Measurements from ENCODE around the gene TMTC1.

DNA sequence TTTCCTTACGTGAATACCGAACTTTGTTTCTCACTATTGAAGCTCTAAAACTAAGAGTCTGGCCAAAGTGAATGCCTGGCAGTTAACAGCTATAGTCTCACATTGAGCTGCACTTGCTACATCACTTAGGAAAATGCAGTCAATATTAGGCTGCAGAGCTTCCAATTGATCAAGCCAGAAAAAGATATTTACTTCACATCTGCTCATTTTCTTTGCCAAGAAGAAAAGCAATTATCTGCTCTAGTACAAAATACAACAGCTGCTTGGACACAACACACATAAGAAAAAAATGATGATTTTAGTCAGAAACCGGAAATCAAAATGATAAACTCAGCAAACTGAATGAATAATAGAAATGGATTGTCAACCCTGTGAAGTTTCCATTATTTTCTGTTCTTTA lies 45.4 kb downstream of the TMTC1 start:
- no peak for TF ChIP-seq POLR2A (IDR thresholded peaks at IDR 0.05)
- TF ChIP-seq CTCF (IDR thresholded peaks at IDR 0.05): no peak

Data from uterus (tissue), 2 donors.